Heart left ventricle (tissue), 13 donors: Measurements from ENCODE around the gene RGS14.

Experiments used
- CTCF ChIP-seq, 12 donors: fragments of 200-600 bp; sonication (generic) in 4 of 12; IDR thresholded peaks; one replicate each; pipeline versions ENCODE4 v1.5.0 to v1.8.0; 2018 to 2022; ENCODE audit warnings: antibody characterized with exemption in 12 of 12, mild to moderate bottlenecking in 5 of 12
- POLR2A ChIP-seq, 2 donors: fragments of 450-650 bp; IDR thresholded peaks; one replicate each; pipeline ENCODE4 v1.6.1; 2017; ENCODE audit warnings: antibody characterized with exemption in 2 of 2, mild to moderate bottlenecking in 2 of 2, moderate library complexity in 2 of 2
- donor health status: ischemic (EF 13 %, LVEDD 7.1; RV severe dilation, severe dysfunction).
- donor health status: DM: no; HTN: yes; CAD: no.
- donor health status: DM: no; HTN: no; CAD: no.
- donor health status: ischemic (EF 25% LVEDD 6.9; RV normal size, moderate dysfunction).
- donor health status: ischemic (EF 25% LVEDD 5.7; RV mildly dilated, moderate dysfunction).
- donor health status: ischemic (EF 35%, LVEDD 5.7; RV mildly dilated, moderate dysfunction).
- donor health status: nonischemic (EF 11% LVEDD 7.7; RV severe dilation, severe dysfunction).
- donor health status: DM: yes; HTN: yes; CAD: no.
- donor health status: PGD.
- donor health status: ischemic (EF 29% LVEDD 5.4; RV normal size, mild dysfunction).
- donor health status: nonischemic (EF 23%, LVEDD 6.1; RV moderate dilation, normal function).

- TF ChIP-seq CTCF (IDR thresholded peaks at IDR 0.05) (no peak), POLR2A (IDR thresholded peaks at IDR 0.05) (no peak)
These were observed 28.8 kb downstream of the RGS14 start for GRCh38 chr5:177386542-177386941.
